NT2/D1 (cell line): ENCODE measurements around the gene LDLRAD3.

Source experiments
- YY1 ChIP-seq: IDR thresholded peaks from 2 replicates; pipeline ENCODE4 v1.6.1; 2011; ENCODE audit not compliant: insufficient read length, insufficient read depth
- ZNF274 ChIP-seq: IDR thresholded peaks from 2 replicates; pipeline ENCODE4 v1.6.1; 2011; ENCODE audit warnings: mild to moderate bottlenecking, low read depth, low read length

GRCh38 chr11:36210529-36210928 lies 266.7 kb downstream of the LDLRAD3 start:
- TF ChIP-seq YY1 (no peak), ZNF274 (no peak)
